Mammary epithelial cell (primary cell): ENCODE data around the gene ZDHHC13.

Source experiments
- EZH2 ChIP-seq: IDR thresholded peaks from 2 replicates; pipeline ENCODE4 v1.6.1; 2012; ENCODE audit warnings: low read length, inconsistent platforms, borderline replicate concordance
- TF ChIP-seq, protein P1 (sequence below), 2 donors: IDR thresholded peaks in 1 of 2; conservative IDR thresholded peaks in 1 of 2; 2 replicates each; pipeline ENCODE4 v1.5.1; 2011 to 2012; ENCODE audit warnings: inconsistent platforms in 2 of 2, low read length in 2 of 2, mild to moderate bottlenecking in 2 of 2, control low read depth in 1 of 2, low read depth in 1 of 2; ENCODE audit not compliant: insufficient read depth in 1 of 2; ENCODE audit errors: extremely low read depth in 1 of 2

DNA sequence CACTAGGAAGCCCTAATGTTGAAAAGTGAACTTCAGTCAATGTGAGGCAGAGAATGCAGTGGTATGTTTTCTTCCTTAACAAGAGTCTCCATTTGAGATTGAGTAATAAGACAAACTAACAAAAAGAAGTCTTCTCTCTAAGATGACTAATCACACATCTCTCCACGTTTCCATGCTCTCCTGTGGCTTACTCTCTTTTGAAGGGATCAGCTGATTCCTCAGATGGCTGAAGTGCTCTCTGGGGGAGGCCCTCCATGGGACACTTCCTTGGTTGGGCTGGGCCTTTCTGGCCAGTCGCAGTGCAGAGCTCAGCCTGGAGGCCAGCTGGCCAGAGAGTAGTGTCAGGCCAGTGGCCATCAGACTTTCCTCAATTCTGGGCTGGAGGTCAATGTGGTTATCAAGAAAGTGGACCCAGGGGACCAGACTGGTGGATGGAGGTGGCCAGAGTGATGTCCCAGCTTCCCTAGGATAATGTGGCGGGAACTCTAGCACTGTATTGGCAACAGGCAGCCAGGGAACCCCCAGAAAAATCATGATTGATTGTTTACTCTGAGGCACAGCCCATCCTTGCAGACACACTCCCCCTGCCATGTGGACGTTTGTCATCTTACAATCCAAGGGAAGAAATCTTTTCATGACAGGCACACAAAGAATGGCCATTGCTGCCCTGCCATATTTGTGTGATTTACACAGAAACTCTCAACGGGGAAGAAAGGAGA lies 70.3 kb downstream of the ZDHHC13 start:
- TF ChIP-seq, protein P1, sequence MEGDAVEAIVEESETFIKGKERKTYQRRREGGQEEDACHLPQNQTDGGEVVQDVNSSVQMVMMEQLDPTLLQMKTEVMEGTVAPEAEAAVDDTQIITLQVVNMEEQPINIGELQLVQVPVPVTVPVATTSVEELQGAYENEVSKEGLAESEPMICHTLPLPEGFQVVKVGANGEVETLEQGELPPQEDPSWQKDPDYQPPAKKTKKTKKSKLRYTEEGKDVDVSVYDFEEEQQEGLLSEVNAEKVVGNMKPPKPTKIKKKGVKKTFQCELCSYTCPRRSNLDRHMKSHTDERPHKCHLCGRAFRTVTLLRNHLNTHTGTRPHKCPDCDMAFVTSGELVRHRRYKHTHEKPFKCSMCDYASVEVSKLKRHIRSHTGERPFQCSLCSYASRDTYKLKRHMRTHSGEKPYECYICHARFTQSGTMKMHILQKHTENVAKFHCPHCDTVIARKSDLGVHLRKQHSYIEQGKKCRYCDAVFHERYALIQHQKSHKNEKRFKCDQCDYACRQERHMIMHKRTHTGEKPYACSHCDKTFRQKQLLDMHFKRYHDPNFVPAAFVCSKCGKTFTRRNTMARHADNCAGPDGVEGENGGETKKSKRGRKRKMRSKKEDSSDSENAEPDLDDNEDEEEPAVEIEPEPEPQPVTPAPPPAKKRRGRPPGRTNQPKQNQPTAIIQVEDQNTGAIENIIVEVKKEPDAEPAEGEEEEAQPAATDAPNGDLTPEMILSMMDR (conservative IDR thresholded peaks at IDR 0.05 in 1 of 2, IDR thresholded peaks at IDR 0.05 in 1 of 2; ENCODE audit: extremely low read depth in 1 of 2, insufficient read depth in 1 of 2, low read depth in 1 of 2, low read length in 2 of 2), result no peak
- TF ChIP-seq EZH2, result no peak
